Transverse colon (tissue), 4 donors: Measurements from ENCODE around the gene TCTN3. TPM values are rescaled to one million over a fixed set of nuclear protein-coding genes. Genes with fewer than 3 reads are reported as not detected.

Experiments
- DNase-seq: peaks from one replicate; pipeline ENCODE4 v3.0.0-alpha.2; 2019
- H3K27ac ChIP-seq, 4 donors: fragments of 200-600 bp; sonication (generic); 2 replicates each; pipeline ENCODE4 v1.5.1; 2016 to 2018; ENCODE audit warnings: inconsistent platforms in 4 of 4
- H3K27me3 ChIP-seq: fragments of 200-600 bp; sonication (generic); 2 replicates; pipeline ENCODE4 v1.5.1; 2017; ENCODE audit warnings: inconsistent platforms
- H3K36me3 ChIP-seq, 4 donors: fragments of 200-600 bp; sonication (generic); 2 replicates each; pipeline ENCODE4 v1.5.1; 2017 to 2019; ENCODE audit warnings: inconsistent platforms in 4 of 4
- H3K4me1 ChIP-seq, 4 donors: fragments of 200-600 bp; sonication (generic); 2 replicates each; pipeline ENCODE4 v1.5.1; 2017 to 2020; ENCODE audit warnings: inconsistent platforms in 4 of 4
- H3K4me3 ChIP-seq, 4 donors: fragments of 200-600 bp; sonication (generic); 1 replicate in 1 of 4; 2 replicates in 3 of 4; pipeline versions ENCODE4 v1.5.1 to v1.6.1; 2017 to 2019; ENCODE audit warnings: inconsistent platforms in 4 of 4
- H3K9me3 ChIP-seq, 2 donors: fragments of 200-600 bp; sonication (generic); 2 replicates each; pipeline ENCODE4 v1.5.1; 2017 to 2019; ENCODE audit warnings: inconsistent platforms in 2 of 2
- EP300 ChIP-seq: sonication (generic); formaldehyde crosslinking; IDR thresholded peaks from one replicate; pipeline ENCODE4 v1.6.1; 2017; ENCODE audit warnings: antibody characterized with exemption, low read depth
- POLR2A ChIP-seq: fragments of 450-650 bp; IDR thresholded peaks from one replicate; pipeline ENCODE4 v1.6.1; 2016; ENCODE audit warnings: antibody characterized with exemption, mild to moderate bottlenecking, moderate library complexity
- POLR2AphosphoS5 ChIP-seq, 3 donors: sonication (generic); formaldehyde crosslinking; IDR thresholded peaks; one replicate each; pipeline ENCODE4 v1.6.1; 2016; ENCODE audit warnings: antibody characterized with exemption in 3 of 3
- WGBS, 2 donors: methylation state at CpG; one replicate each; pipeline ENCODE4 v1.1.5; 2018; ENCODE audit warnings: low coverage in 1 of 2; 5-methylcytosine and 5-hydroxymethylcytosine counted together
- in situ Hi-C, 4 donors: fragments of 200-750 bp; cut with MboI; loops; one replicate each; pipeline versions ENCODE4 v1.15.0 to v1.15.1; 2017; ENCODE audit warnings: low sequenced_read_pairs in 3 of 4, low pct_ligation_motif_present in 1 of 4, low pct_unique_long_range_greater_than_20kb in 1 of 4
- intact Hi-C: fragments of 100-400 bp; cut with DNase I; formaldehyde crosslinking; loops from one replicate; pipeline ENCODE4 v1.15.1; 2023; ENCODE audit warnings: low total_unique reads
- total RNA-seq, 4 donors: library from RNA; depleted of rRNA; stranded (reverse); fragments of >200 nt; gene quantifications; one replicate each; pipeline ENCODE4 v1.1.0, GENCODE V29; 2016
- TF ChIP-seq, protein P1 (sequence below), 5 experiments: fragments of 200-600 bp in 3 of 5; fragments of 450-650 bp in 2 of 5; sonication (generic) in 3 of 5; IDR thresholded peaks; 1 replicate in 2 of 5; 2 replicates in 3 of 5; pipeline ENCODE4 v1.5.1; 2016 to 2017; ENCODE audit warnings: antibody characterized with exemption in 5 of 5, inconsistent platforms in 3 of 5, mild to moderate bottlenecking in 2 of 5, moderate library complexity in 1 of 5

The TCTN3 gene
- total RNA-seq, 4 donors from 2014 or later = 11.2 to 25.5 (median 20.7) TPM

DNA sequence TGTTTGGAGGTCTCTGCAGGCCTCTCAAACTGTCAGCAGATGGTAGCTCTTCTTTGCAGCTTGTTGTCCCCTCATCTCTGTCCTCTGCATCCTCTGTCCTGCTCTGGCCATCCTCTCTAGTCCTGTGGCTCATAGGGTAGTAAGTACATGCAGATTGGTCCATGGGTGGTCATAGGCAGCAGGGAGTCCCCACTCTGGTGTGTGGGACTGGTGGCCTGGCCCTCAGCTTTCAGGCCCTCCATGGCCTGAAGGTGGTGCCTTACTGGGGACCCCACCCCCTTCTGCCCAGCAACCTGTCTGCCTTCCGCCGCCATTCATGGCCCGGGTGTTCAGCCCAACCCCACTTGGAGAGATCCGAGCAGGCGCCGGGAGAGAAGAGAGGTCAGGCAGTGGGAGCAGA, 12.8 kb upstream of the TCTN3 start:
- H3K9me3 ChIP-seq = no peaks in the 10 kb centered on the region
- 48% methylated on average over 6 of the region's 6 CpGs; no CpG with 5 or more reads in 1 of the 2 donors for WGBS, 2 donors
- no peaks in the 10 kb centered on the region for H3K27me3 ChIP-seq
- intact Hi-C loops = no loop called here
- no peak overlapping the region for H3K27ac ChIP-seq
- no peak overlapping the region for H3K4me3 ChIP-seq
- H3K4me1 ChIP-seq = no peaks in the 10 kb centered on the region
- no peaks in the 10 kb centered on the region for H3K36me3 ChIP-seq
- in situ Hi-C loops = no loop called here
- DNase-seq = no peak
- TF ChIP-seq POLR2AphosphoS5 (IDR thresholded peaks at IDR 0.05) = no peak
- no peak for TF ChIP-seq EP300
- TF ChIP-seq POLR2A = no peak
- TF ChIP-seq, protein P1, sequence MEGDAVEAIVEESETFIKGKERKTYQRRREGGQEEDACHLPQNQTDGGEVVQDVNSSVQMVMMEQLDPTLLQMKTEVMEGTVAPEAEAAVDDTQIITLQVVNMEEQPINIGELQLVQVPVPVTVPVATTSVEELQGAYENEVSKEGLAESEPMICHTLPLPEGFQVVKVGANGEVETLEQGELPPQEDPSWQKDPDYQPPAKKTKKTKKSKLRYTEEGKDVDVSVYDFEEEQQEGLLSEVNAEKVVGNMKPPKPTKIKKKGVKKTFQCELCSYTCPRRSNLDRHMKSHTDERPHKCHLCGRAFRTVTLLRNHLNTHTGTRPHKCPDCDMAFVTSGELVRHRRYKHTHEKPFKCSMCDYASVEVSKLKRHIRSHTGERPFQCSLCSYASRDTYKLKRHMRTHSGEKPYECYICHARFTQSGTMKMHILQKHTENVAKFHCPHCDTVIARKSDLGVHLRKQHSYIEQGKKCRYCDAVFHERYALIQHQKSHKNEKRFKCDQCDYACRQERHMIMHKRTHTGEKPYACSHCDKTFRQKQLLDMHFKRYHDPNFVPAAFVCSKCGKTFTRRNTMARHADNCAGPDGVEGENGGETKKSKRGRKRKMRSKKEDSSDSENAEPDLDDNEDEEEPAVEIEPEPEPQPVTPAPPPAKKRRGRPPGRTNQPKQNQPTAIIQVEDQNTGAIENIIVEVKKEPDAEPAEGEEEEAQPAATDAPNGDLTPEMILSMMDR (IDR thresholded peaks at IDR 0.05) = no peak

DNA sequence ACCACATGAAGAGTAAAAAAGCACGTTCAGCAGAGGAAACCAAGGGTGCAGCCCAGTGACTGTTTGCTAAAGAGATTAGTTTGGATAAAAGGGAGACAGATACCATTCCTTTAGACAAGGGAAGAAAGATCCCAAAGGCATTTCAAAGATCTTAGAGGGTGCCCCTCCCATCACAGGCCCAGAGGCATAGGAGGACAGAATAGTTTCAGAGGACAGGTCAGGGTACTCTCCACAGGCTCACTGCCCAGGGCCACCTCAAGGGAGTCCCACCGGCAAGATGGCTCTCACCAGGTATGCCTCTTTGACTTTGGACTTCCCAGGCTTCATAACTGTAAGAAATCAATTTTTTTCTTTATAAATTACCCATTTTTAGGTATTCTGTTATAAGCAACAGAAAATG, 4.7 kb upstream of the TCTN3 start:
- no peaks in the 10 kb centered on the region for H3K9me3 ChIP-seq
- H3K4me3 ChIP-seq = no peak overlapping the region
- in situ Hi-C loops = loop anchor here in 3 of 4 donors (5.0 to 10.0 kb wide), 3 partner anchors 136 to 146 kb away; no protein-coding TSS in a partner anchor
- 48% methylated on average over 2 of the region's 2 CpGs; no CpG with 5 or more reads in 1 of the 2 donors for WGBS, 2 donors
- TF ChIP-seq EP300 = no peak
- no peak for TF ChIP-seq POLR2A
- no peak for TF ChIP-seq POLR2AphosphoS5 (IDR thresholded peaks at IDR 0.05)
- TF ChIP-seq, protein P1 (IDR thresholded peaks at IDR 0.05) = no peak
- H3K4me1 ChIP-seq = peaks cover 0 to 5% (median 0%) of the 10 kb centered on the region in 4 donors
- no peak overlapping the region for H3K27ac ChIP-seq
- H3K27me3 ChIP-seq = no peaks in the 10 kb centered on the region
- intact Hi-C loops = loop anchor here (2.0 kb wide), 1 partner anchor 146 kb away; no protein-coding TSS in a partner anchor
- no peaks in the 10 kb centered on the region for H3K36me3 ChIP-seq
- no peak for DNase-seq

DNA sequence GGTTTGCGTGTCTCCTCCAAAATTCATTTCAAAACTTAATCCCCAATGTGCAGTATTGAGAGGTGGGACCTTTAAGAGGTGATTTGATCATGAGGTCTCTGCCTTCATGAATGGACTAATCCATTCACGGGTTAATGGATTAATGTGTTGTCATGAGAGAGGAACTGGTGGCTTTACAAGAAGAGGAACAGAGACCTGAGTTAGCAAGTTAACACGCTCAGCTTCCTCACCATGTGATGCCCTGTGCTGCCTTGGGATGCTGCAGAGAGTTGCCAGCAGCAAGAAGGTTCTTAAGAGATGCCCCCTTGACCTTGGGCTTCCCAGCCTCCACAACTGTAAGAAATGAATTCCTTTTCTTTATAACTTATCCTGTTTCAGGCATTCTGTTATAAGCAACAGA, 3.7 kb upstream of the TCTN3 start:
- DNase-seq = no peak
- 60 to 71% methylated on average over 1 to 3 of the region's 3 CpGs for WGBS, 2 donors
- no peaks in the 10 kb centered on the region for H3K27me3 ChIP-seq
- no peak overlapping the region for H3K27ac ChIP-seq
- H3K4me1 ChIP-seq = peaks cover 7 to 12% (median 8%) of the 10 kb centered on the region in 4 donors
- TF ChIP-seq EP300 (no peak), POLR2A (no peak), POLR2AphosphoS5 (IDR thresholded peaks at IDR 0.05) (no peak)
- TF ChIP-seq, protein P1 (IDR thresholded peaks at IDR 0.05) = no peak
- in situ Hi-C loops (loop anchor here in 3 of 4 donors (5.0 to 10.0 kb wide), 3 partner anchors 137 to 147 kb away; no protein-coding TSS in a partner anchor), intact Hi-C loops (no loop called here)
- H3K4me3 ChIP-seq = no peak overlapping the region
- H3K9me3 ChIP-seq = no peaks in the 10 kb centered on the region
- no peaks in the 10 kb centered on the region for H3K36me3 ChIP-seq

DNA sequence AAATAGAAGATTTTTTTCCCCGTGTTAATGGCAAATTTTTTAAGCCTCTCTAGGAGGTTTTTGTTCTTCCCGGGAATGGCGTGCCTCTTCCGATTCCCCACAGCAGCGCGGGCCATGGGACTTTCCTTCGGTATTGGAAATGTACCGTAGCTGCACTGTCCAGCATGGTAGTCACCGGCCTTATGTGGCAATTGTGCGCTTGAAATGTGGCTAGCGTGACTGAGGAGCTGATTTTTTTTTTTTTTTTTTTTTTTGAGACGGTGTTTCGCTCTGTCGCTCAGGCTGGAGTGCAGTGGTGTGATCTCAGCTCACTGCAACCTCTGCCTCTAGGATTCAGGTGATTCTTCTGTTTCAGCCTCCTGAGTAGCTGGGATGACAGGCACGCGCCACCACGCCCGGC, 938 bp upstream of the TCTN3 start:
- TF ChIP-seq EP300 (no peak), POLR2AphosphoS5 (IDR thresholded peaks at IDR 0.05) (no peak), POLR2A (no peak)
- TF ChIP-seq, protein P1 (IDR thresholded peaks at IDR 0.05) = no peak
- intact Hi-C loops = no loop called here
- no peaks in the 10 kb centered on the region for H3K36me3 ChIP-seq
- H3K4me3 ChIP-seq = no peak overlapping the region
- no peak for DNase-seq
- peak overlapping the region in 1 of 4 donors; percentile 53 for H3K27ac ChIP-seq
- no peaks in the 10 kb centered on the region for H3K27me3 ChIP-seq
- WGBS, 2 donors = 89 to 96% methylated on average over 10 to 18 of the region's 18 CpGs
- no peaks in the 10 kb centered on the region for H3K9me3 ChIP-seq
- H3K4me1 ChIP-seq = peaks cover 9 to 27% (median 11%) of the 10 kb centered on the region in 4 donors
- in situ Hi-C loops = loop anchor here (5.0 to 10.0 kb wide), 3 partner anchors 140 to 150 kb away; no protein-coding TSS in a partner anchor
